ENCODE data around the gene KIF12.
"Not testable (repeated sequence)": the region's sequence is repeated elsewhere in the genome, so short reads cannot be mapped to it uniquely, and the experiment has no call there.

Gene KIF12

GRCh38 chr9:114131808-114132549 lies 32.9 kb upstream of the KIF12 start:
- Histone ChIP-seq H3K36me3 (ENCODE audit: control insufficient read depth in 1 of 2, insufficient read depth in 2 of 2, low read length in 2 of 2) (no peaks in the 10 kb centered on the region), H3K4me1 (ENCODE audit: control insufficient read depth in 1 of 2, insufficient read depth in 2 of 2, low read length in 2 of 2) (no peaks in the 10 kb centered on the region), H3K9me3 (ENCODE audit: control insufficient read depth in 1 of 2, low read length in 2 of 2) (peaks cover 0 to 7% of the 10 kb centered on the region in 2 donors), H3K27ac (ENCODE audit: low read length) (no peak overlapping the region), H3K4me3 (ENCODE audit: low read depth in 1 of 2, low read length in 2 of 2) (no peak overlapping the region), H3K27me3 (ENCODE audit: low read depth, low read length) (no peaks in the 10 kb centered on the region)

DNA sequence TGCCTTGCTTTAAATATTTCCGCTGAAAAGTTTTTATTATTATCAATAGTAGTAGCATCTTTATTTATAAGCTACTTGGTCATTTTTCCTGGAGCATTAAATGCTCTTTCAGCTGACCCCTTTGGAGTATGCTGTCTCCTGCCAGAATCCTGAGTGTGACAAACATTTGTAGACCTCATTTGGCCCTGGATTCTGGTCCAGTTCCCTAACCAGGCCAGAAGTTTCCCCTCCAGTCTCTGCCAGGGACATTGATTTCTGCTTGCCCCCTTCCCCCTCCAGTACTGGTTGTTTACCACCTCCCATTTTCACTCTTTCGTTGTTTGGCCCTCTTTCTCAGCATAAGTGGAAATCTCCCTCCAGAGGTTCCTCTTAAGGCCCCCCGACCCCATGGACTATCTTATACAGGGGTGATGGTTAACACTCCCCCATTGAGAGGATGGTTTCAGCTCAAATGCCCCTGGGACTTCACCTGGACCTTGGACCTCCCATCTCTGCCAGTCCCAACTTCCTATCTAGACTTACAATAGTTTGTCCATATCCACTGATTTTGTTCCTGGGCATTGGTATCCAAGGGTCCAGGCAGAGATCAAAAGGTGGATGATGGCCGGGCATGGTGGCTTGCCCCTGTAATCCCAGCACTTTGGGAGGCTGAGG lies 31.7 kb upstream of the KIF12 start:
- no peak overlapping the region for H3K4me3 ChIP-seq (ENCODE audit: low read depth in 1 of 2, low read length in 2 of 2)
- H3K36me3 ChIP-seq (ENCODE audit: control insufficient read depth in 1 of 2, insufficient read depth in 2 of 2, low read length in 2 of 2), result no peaks in the 10 kb centered on the region
- H3K27ac ChIP-seq (ENCODE audit: low read length), result no peak overlapping the region
- H3K4me1 ChIP-seq (ENCODE audit: control insufficient read depth in 1 of 2, insufficient read depth in 2 of 2, low read length in 2 of 2), result no peaks in the 10 kb centered on the region
- no peaks in the 10 kb centered on the region for H3K27me3 ChIP-seq (ENCODE audit: low read depth, low read length)
- peaks cover 0 to 7% of the 10 kb centered on the region in 2 donors for H3K9me3 ChIP-seq (ENCODE audit: control insufficient read depth in 1 of 2, low read length in 2 of 2)

- H3K9me3 ChIP-seq (ENCODE audit: control insufficient read depth in 1 of 2, low read length in 2 of 2), result peaks cover 0 to 7% of the 10 kb centered on the region in 2 donors
- no peaks in the 10 kb centered on the region for H3K36me3 ChIP-seq (ENCODE audit: control insufficient read depth in 1 of 2, insufficient read depth in 2 of 2, low read length in 2 of 2)
- H3K4me1 ChIP-seq (ENCODE audit: control insufficient read depth in 1 of 2, insufficient read depth in 2 of 2, low read length in 2 of 2), result no peaks in the 10 kb centered on the region
- H3K27ac ChIP-seq (ENCODE audit: low read length), result no peak overlapping the region
- no peaks in the 10 kb centered on the region for H3K27me3 ChIP-seq (ENCODE audit: low read depth, low read length)
- H3K4me3 ChIP-seq (ENCODE audit: low read depth in 1 of 2, low read length in 2 of 2), result no peak overlapping the region
Measured at GRCh38 chr9:114130141-114130540, 31.0 kb upstream of the KIF12 start.

DNA sequence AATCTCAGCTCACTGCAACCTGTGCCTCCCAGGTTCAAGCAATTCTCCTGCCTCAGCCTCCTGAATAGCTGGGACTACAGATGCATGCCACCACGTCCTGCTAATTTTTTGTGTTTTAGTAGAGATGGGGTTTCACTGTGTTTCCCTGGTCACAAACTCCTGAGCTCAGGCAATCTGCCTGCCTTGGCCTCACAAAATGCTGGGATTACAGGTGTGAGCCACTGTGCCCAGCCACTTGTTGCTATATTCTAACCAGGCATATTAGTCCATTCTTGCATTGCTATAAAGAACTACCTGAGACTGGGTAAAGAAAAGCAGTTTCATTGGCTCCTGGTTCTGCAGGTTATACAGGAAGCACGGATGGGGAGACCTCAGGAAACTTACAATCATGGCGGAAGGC lies 29.7 kb upstream of the KIF12 start:
- H3K27me3 ChIP-seq (ENCODE audit: low read depth, low read length); H3K9me3 ChIP-seq (ENCODE audit: control insufficient read depth in 1 of 2, low read length in 2 of 2); H3K4me1 ChIP-seq (ENCODE audit: control insufficient read depth in 1 of 2, insufficient read depth in 2 of 2, low read length in 2 of 2); H3K27ac ChIP-seq (ENCODE audit: low read length); H3K36me3 ChIP-seq (ENCODE audit: control insufficient read depth in 1 of 2, insufficient read depth in 2 of 2, low read length in 2 of 2); H3K4me3 ChIP-seq (ENCODE audit: low read depth in 1 of 2, low read length in 2 of 2): not testable (repeated sequence)

GRCh38 chr9:114126247-114127060 lies 27.4 kb upstream of the KIF12 start:
- Histone ChIP-seq H3K4me1 (ENCODE audit: control insufficient read depth in 1 of 2, insufficient read depth in 2 of 2, low read length in 2 of 2) (no peaks in the 10 kb centered on the region), H3K36me3 (ENCODE audit: control insufficient read depth in 1 of 2, insufficient read depth in 2 of 2, low read length in 2 of 2) (no peaks in the 10 kb centered on the region), H3K27me3 (ENCODE audit: low read depth, low read length) (no peaks in the 10 kb centered on the region), H3K9me3 (ENCODE audit: control insufficient read depth in 1 of 2, low read length in 2 of 2) (peaks cover 0 to 7% of the 10 kb centered on the region in 2 donors), H3K4me3 (ENCODE audit: low read depth in 1 of 2, low read length in 2 of 2) (no peak overlapping the region), H3K27ac (ENCODE audit: low read length) (no peak overlapping the region)

DNA sequence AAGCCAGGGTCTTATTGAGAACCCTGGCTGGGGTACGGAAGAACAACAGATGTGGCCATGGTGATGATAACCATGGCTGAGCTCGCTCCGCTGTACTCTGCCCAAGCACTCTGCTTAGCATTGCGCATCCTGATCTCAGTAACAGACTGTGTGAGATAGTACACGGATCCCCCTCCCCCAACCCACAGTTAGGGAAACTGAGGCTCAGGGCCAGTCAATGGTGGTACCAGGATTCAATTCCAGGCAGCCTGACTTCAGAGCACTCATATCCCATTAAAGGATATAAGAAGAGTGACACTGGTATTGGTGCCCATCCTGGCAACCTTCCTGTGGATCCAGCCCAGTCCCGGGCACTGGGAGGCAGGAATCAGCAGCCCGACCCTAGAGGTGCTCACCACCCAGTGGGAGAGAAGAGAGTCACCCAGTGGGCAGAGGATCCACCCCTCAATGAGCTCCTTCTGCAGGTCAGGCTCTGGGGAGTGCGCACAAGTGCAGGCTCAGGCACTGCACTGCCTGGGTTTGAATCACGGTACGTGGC lies 26.5 kb upstream of the KIF12 start:
- no peak overlapping the region for H3K4me3 ChIP-seq (ENCODE audit: low read depth in 1 of 2, low read length in 2 of 2)
- H3K4me1 ChIP-seq (ENCODE audit: control insufficient read depth in 1 of 2, insufficient read depth in 2 of 2, low read length in 2 of 2), result no peaks in the 10 kb centered on the region
- peaks cover 0 to 7% of the 10 kb centered on the region in 2 donors for H3K9me3 ChIP-seq (ENCODE audit: control insufficient read depth in 1 of 2, low read length in 2 of 2)
- no peak overlapping the region for H3K27ac ChIP-seq (ENCODE audit: low read length)
- H3K27me3 ChIP-seq (ENCODE audit: low read depth, low read length), result no peaks in the 10 kb centered on the region
- no peaks in the 10 kb centered on the region for H3K36me3 ChIP-seq (ENCODE audit: control insufficient read depth in 1 of 2, insufficient read depth in 2 of 2, low read length in 2 of 2)

- H3K27ac ChIP-seq (ENCODE audit: low read length), result no peak overlapping the region
- H3K27me3 ChIP-seq (ENCODE audit: low read depth, low read length), result no peaks in the 10 kb centered on the region
- no peaks in the 10 kb centered on the region for H3K36me3 ChIP-seq (ENCODE audit: control insufficient read depth in 1 of 2, insufficient read depth in 2 of 2, low read length in 2 of 2)
- H3K4me3 ChIP-seq (ENCODE audit: low read depth in 1 of 2, low read length in 2 of 2), result no peak overlapping the region
- H3K4me1 ChIP-seq (ENCODE audit: control insufficient read depth in 1 of 2, insufficient read depth in 2 of 2, low read length in 2 of 2), result no peaks in the 10 kb centered on the region
- peaks cover 0 to 7% of the 10 kb centered on the region in 2 donors for H3K9me3 ChIP-seq (ENCODE audit: control insufficient read depth in 1 of 2, low read length in 2 of 2)
Measured at GRCh38 chr9:114124666-114125475, 25.8 kb upstream of the KIF12 start.

DNA sequence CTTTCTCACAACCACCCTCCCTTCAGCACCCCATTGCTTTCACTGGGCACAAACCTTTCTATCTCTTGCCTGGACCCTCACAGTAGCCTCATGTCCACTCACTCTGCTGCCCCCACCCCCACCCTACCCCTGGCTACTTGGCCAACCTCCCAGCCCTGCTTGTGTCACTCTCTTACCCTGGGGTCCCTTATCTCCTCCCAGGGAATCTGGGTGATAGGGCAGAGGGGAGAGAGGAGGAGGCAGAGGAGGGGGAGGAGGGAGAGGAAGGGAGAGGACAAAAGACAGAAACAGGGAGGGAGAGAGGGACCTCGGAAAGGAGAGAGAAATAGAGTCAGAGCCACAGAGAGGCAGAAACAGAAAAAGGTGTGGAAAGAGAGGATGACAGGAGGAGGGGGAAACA lies 25.0 kb upstream of the KIF12 start:
- no peak overlapping the region for H3K4me3 ChIP-seq (ENCODE audit: low read depth in 1 of 2, low read length in 2 of 2)
- H3K36me3 ChIP-seq (ENCODE audit: control insufficient read depth in 1 of 2, insufficient read depth in 2 of 2, low read length in 2 of 2), result no peaks in the 10 kb centered on the region
- peaks cover 0 to 7% of the 10 kb centered on the region in 2 donors for H3K9me3 ChIP-seq (ENCODE audit: control insufficient read depth in 1 of 2, low read length in 2 of 2)
- no peaks in the 10 kb centered on the region for H3K4me1 ChIP-seq (ENCODE audit: control insufficient read depth in 1 of 2, insufficient read depth in 2 of 2, low read length in 2 of 2)
- no peak overlapping the region for H3K27ac ChIP-seq (ENCODE audit: low read length)
- no peaks in the 10 kb centered on the region for H3K27me3 ChIP-seq (ENCODE audit: low read depth, low read length)

DNA sequence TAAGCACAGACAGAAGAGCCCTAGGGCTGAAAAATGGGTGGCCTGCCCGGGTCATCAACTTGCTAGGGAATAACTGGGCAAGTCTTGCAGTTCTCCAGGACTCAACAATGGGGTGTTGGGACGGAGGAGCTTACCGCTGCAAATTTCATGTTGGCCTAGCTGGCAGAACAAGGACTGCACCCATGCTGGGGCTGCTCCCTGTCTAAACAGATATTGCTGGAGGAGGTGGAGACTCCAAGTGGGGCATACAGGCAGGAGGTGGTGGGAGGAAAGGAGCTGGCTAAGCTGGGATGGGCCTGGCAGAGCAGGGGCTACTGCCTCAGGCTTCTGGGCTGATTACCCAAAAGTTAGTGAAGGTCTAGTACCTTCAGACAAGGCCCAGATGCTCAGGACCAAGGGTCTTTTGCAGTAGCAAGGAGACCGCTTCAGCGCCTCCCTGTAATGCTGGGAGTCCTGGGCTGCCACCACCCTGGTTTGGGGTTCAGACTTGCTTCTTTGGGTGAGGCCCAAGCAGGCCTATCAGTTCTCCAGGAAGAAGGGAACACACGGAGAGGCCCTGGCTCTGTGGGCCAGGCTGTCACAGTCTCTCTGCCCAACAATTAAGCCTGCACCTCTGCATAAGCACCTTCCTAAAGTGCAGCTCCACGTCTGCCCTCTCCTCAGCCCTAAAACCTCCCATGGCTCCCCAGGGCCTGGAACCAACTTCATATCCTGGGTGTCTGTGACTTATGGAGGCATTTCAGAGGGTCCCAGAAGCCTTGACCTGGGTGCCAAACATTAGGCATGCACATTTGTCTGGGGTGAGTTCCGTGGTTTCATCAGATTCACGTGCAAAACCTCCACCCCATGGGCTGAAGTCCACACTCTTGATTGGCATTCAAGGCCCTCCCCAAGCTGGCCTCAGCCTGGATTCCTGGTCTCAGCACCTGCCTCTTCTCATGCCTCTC lies 24.2 kb upstream of the KIF12 start:
- Histone ChIP-seq H3K36me3 (ENCODE audit: control insufficient read depth in 1 of 2, insufficient read depth in 2 of 2, low read length in 2 of 2) (no peaks in the 10 kb centered on the region), H3K4me1 (ENCODE audit: control insufficient read depth in 1 of 2, insufficient read depth in 2 of 2, low read length in 2 of 2) (no peaks in the 10 kb centered on the region), H3K27ac (ENCODE audit: low read length) (no peak overlapping the region), H3K4me3 (ENCODE audit: low read depth in 1 of 2, low read length in 2 of 2) (no peak overlapping the region), H3K27me3 (ENCODE audit: low read depth, low read length) (no peaks in the 10 kb centered on the region), H3K9me3 (ENCODE audit: control insufficient read depth in 1 of 2, low read length in 2 of 2) (peaks cover 0 to 7% of the 10 kb centered on the region in 2 donors)
